GM18502 (cell line): Measurements from ENCODE around the gene RPL32.
A peak's percentile ranks its signal among the peaks of the same experiment; 100 is the strongest.

Experiments
- ATAC-seq: cut with Tn5 transposase; IDR thresholded peaks from one replicate; pipeline ENCODE4 v1.9.1; 2021; ENCODE audit warnings: mild to moderate bottlenecking; ENCODE audit not compliant: unreplicated experiment, poor library complexity

The RPL32 gene

DNA sequence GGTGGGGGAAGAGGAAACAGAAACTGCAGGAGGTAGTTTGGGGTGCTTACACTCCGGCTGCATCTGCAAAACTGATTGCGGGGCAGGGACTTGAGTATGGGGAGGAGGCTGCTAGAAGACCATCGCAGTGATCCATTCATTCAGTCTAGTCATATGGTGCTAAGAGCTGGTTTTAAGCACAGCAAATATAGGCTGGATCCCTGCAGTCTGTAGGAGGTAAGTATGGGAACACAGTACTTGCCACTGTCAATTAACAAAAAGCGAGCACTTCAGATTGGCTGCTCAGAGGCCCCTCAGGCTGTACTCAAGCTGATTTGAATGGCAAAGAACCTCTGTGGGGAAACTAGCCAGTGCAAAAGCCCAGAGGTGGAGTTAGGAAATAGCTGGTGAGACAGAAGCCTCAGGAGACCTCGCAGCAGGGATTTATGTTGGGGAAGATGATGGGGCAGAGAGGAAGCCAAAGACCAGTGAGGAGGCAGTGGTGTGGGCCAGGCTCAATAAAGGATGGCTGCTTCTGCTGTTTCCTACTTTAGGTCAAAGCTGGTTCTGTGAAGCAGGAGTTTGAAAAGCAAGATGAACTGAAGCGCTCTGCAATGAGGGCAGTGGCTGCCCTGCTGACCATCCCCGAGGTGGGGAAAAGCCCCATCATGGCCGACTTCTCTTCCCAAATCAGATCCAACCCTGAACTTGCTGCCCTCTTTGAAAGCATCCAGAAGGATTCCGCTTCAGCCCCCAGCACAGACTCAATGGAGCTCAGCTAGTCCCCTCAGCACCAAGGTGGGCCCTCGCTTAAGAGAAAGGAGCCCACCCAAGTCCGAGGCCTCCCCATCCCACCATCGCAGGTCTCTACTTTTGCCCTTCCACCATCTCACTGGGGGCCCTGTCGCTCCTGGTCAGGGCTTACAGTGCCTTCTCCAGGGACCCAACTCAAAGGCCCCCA is 7.9 kb downstream of the RPL32 start:
- no peak for ATAC-seq

DNA sequence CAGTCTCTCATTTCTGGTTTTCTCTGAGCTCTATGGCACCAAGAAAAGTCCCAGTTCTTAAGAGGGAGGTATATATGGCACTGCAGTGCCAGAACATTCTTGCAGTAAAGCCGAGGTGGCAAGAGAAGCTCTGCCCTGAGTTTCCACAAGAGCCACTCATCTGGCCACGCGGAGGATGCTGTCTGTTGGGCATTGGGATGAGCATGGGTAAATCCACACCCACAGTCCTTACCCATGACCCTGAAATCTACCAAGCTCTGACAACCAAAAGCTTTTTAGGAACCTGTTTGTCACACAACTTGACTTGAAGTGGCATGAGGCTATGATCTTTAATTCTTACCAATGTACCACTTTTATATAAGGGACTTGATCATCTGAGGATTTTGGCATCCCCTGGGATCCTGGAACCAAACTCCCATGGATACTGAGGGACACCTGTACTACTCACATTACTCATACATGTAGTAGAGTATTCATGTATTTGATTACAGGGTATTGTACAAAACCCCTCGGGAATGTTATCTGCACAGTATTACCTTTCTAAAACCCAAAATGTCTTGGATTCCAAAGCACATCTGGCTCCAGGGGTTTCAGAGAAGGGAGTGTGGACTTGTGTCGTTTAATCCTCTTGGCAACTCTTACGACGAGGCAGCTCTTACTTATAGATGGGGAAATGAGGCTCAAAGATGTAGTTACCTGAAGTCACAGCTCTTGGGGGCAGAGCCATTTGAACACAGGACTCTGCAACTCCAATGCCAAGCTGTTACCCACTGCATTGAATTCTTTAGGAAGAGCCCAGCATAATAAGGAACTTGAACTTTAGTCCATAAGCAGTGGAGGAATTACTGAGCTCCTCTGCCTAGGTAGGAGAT is 8.8 kb downstream of the RPL32 start:
- no peak for ATAC-seq

DNA sequence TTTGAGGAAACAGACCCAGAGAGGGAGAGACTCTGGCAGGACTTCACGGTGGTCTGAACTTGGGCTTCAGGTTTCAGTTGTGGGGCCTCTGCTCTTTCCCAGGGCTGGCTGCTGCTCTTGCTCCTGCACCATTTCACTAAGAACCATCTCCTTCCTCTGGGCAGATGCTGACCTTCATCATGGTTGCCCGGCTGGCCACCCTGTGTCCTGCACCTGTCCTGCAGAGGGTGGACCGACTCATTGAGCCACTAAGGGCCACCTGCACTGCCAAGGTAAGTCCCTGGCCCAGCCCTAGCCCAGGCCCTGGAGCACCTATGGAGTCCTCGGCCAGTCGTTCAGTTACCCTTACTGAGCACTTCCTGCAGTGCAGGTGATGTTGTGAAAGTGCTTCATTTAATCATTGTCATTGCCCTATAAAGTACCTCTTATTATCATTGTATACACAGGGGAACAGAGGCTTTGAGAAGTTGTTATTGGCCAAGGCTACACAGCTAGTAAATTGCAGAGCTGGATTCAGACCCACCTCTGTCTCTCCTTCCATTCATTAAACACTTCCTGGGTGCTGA is 10.0 kb downstream of the RPL32 start:
- no peak for ATAC-seq

DNA sequence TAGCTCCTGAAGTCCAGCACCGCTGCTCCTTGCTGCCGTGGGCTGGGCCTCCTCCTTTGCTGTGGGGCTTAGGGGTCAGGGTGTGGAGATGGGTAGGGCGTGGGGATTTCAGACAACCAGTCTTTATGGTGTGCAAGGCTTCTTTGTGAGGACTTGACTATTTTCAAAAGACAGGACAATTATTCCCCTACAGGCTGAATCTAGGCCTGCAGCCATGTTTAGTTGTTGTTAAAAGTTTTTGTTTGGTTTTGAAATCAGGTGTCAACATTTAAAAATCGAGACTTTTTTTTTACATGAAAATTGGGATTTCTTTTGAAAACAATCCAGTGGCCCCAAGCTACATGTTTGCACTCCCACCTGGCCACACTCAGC is 10.6 kb downstream of the RPL32 start:
- no peak for ATAC-seq

DNA sequence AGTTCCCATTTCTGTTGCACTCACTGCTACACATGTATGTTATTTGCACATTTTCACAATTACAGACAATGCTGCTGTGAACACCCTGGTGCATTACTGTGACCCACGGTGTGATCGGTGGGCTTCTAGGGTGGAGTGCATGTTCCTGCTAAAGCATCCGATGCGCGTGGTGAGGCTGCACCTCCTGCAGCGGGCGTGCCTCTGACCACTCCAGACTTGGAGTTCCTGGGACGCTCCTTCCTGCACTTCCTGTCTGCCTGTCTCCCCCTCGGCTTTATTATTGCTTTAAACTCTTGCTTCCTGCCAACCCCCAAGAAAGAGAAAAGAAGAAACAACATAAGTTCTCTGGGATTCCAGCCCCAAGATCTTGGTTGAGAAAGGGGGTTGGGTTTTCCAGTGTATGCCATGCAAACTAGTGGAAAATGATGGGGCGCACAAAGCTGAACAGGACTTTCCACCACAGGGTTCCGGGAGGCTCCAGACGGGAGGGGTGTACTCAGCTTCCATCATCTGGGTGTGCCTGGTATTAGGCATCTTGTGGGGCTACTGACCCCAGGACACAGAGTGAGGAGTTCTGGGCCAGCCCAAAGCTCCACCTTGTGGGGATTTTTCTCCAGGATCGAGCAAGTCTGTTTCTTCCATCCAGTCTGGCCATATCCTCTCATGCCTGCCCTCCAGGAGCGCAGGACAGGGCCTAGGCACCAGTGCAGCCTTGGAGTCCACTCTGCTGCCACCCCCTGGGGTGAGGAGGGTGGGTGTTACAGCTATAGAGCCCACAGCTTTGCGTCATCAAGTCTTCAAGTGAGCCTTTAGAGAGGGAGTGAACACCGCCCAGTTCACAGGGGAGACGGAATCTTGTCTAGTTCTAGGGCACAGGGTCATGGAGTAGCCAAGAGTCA is 11.2 kb downstream of the RPL32 start:
- no peak for ATAC-seq

DNA sequence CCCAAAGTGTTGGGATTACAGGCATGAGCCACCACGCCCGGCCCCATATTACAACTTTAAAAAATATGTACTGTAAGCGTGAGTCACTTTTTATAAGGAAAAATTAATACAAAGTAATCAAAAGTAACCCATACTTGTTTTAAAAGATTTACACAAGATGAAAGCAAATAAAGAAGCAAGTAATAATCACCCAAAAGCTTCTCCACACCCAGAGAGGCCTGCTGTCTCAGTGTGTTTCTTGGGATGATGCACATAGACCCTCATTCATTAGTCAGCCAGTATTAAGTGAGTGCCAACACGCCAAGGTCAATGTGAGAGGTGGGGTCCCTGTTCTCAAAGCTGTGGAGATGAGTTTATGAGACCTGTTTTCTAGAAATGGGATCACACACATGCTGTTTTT is 12.0 kb downstream of the RPL32 start:
- ATAC-seq = no peak

DNA sequence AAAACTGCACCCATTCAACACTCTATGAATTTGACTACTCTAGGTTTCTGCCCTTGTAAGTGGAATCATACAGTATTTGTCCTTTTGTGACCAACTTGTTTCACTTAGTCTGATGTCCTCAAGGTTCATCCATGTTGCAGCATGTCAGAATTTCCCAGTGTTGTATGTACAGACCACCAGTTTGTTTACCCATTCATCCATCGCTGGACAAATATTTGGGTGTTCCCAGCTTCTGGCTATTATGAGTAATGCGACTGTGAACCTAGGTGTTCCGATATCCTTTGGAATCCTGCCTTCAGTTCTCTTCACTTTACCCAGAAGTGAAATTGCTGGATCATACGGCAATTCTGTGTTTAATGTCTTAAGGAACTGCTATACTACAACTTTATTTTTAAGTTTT is 12.6 kb downstream of the RPL32 start:
- no peak for ATAC-seq

DNA sequence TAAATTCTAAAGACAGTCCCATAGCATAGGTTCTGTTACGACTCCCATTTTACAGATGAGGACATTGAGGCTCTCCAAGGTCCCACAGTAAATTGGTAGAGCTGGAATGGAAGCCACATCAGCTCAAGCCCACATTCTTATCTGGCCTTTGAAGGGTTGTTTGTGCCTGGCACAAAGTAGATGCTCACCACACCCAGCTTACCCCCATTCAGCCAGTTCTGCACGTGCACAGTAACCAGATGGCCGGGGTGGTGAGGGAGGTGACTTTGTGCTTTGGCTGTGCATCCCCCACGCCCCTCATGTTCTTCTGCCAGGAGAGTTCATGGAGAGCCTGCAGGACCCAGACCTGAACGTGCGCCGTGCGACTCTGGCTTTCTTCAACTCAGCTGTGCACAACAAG is 16.2 kb downstream of the RPL32 start:
- ATAC-seq = no peak

DNA sequence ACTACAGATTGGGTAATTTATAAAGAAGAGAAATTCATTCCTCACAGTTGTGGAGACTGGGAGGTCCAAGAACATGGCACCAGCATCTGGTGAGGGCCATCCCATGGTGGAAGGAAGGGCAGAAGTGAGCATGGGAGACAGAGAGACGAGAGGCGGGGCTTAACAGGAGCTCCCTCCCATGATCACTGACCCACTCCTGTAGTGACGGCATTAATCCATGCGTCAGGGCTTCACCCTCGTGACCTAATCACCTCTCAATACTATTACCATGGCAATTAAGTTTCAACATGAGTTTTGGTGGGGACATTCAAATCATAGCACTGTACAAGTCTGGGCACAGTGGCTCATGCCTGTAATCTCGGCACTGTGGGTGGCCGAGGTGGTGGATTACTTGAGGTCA is 17.1 kb downstream of the RPL32 start:
- no peak for ATAC-seq

DNA sequence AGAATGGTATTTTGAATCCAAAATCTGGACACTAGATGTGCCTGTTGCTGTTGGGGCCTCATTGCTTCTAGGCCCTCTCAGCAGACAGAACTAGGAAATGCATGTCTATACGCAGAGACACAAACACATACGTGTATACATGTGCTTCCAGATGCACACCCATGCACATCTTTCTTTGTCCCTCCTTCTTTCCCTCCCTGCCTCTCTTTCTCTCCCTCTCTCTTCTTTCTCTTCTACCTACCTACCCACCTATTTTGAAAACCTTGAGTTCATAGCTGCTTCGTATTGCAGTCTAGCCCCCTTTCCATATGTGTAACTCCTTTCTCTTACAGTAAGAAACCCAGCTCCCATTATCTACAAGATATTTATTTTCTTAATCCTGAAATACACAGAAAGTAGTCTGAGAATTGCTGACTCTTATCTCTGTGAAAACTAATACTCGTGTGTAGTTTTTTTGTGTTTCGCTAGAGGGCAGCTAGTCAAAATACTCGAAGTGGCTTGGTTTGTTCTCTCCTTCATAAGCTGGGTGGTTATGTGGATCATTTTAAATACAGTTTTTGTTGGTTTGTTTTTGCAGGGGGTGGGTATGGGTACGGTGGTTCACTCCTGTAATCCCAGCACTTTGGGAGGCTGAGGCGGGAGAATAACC is 18.5 kb downstream of the RPL32 start:
- ATAC-seq = no peak

DNA sequence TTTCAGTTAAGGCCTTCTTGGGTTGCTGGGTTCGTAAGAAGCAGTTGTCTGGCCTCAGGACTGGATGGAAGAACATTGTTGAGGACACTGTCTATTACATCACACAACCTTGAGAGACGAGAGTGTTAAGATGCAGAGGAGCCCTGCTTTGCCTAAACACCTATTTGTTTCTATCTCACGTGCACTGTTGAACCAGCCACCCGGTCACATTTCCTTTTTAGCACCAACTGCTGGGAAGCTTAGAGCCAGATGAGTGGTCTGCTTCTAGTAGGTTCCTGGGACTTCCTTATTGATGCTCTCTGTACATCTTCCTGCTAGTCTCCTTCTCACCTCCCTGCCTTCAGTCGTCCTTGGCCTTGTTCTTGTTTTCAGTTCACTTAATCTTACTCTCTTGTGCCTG is 22.6 kb downstream of the RPL32 start:
- ATAC-seq = peak; percentile 61

DNA sequence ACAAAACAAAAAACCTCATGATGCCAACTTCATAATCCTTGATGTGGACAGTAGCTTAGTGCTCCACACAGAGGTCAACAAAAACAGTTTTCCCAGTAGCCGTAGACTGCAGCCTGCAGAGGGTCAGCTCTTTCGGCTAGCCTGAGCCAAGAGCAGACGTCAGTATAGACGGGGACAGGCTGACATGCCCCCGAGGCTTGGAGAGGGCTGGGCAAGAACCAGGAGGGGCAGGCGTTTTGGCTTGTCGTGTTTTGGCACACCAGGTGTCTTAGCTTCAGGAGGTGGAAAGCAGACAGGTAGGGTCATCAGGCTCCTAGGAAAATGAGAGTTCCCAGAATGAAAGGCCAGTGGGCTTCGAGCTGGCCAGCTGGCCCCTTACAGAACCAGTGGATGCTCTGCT is 23.1 kb downstream of the RPL32 start:
- no peak for ATAC-seq

DNA sequence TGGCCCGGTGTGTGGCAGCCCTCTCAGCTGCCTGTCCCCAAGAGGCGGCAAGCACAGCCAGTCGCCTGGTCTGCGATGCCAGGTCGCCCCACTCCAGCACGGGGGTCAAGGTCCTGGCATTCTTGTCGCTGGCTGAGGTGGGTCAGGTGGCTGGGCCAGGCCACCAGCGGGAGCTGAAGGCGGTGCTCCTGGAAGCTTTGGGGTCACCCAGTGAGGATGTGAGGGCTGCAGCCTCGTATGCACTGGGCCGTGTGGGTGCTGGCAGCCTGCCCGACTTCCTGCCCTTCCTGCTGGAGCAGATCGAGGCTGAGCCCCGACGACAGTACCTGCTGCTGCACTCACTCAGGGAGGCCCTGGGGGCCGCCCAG is 24.0 kb downstream of the RPL32 start:
- ATAC-seq = no peak

DNA sequence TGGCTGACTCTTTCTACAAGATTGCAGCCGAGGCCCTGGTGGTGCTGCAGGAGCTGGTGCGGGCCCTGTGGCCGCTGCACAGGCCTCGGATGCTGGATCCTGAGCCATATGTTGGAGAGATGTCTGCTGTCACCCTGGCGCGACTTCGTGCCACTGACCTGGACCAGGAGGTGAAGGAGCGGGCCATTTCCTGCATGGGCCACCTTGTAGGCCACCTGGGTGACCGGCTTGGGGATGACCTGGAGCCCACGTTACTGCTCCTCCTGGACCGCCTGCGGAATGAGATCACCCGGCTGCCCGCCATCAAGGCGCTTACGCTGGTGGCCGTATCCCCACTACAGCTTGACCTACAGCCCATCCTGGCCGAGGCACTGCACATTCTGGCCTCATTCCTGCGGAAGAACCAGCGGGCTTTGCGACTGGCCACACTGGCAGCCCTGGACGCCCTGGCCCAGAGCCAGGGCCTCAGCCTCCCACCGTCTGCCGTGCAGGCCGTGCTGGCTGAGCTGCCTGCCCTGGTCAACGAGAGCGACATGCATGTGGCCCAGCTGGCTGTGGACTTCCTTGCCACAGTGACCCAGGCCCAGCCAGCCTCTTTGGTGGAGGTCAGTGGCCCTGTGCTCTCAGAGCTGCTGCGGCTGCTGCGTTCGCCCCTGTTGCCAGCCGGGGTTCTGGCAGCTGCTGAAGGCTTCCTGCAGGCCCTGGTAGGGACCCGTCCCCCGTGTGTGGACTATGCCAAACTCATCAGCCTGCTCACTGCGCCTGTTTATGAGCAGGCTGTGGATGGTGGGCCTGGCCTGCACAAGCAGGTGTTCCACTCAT is 24.6 kb downstream of the RPL32 start:
- no peak for ATAC-seq

DNA sequence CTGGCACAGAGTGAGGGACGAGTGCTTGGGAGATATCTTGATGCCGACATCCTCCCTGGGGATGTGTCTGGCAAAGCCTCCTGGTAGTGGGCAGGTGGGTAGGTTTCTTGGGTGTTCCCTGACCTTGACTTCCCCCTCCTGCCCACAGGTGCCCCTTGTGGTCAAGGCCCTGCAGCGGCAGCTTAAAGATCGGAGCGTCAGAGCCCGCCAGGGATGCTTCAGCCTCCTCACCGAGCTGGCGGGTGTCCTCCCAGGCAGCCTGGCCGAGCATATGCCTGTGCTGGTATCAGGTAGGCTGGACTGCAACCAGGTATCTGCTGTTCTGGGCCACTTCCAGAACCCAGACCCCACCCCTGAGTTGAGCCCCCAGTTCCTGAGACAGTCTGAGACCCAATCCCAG is 25.6 kb downstream of the RPL32 start:
- no peak for ATAC-seq

DNA sequence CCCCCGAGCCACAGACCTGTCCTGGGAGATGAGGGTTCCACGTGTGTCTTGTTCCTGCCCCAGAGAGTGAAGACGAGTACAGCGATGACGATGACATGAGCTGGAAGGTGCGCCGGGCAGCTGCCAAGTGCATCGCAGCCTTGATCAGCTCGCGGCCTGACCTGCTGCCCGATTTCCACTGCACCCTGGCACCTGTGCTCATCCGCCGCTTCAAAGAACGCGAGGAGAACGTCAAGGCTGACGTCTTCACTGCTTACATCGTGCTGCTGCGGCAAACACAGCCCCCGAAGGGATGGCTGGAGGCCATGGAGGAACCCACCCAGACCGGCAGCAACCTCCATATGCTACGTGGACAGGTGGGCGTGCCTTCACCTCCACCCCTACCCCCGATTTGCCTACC is 26.3 kb downstream of the RPL32 start:
- no peak for ATAC-seq

DNA sequence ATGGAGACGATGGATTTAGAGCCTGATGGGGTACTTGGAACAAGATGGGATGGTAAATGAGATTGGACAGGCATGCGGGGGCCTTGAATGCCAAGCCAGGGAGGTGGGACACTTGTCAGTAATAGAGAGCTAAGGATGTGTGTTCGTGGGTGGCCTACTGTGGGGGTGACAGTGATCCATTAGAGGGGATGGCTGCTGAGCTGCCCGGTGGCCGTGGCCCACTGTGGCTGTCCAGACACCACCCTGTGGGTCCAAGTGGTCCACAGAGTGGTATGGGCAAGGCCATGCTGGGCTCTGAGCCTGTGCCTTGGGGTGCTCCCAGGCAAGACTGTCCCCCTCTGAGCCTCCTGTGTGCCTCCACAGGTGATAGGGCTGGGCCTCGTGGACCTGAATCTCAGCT is 27.4 kb downstream of the RPL32 start:
- ATAC-seq = no peak

DNA sequence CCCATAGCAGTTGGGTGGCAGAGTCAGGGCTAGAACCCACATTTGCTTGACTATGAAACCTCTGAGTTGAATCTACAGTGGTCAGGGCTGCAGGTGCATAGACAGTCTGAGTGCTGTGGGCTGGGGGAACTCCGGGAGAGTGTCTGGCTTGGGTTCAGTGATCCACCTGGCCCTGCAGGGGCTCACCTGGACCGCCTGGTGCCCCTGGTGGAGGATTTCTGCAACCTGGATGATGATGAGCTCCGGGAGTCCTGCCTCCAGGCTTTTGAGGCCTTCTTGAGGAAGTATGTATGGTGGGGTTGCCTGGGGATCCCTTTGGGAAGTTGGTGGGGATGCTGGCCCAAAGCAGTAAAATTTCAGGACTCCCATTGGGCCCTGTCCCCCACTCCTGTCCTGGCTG is 28.6 kb downstream of the RPL32 start:
- ATAC-seq = no peak

DNA sequence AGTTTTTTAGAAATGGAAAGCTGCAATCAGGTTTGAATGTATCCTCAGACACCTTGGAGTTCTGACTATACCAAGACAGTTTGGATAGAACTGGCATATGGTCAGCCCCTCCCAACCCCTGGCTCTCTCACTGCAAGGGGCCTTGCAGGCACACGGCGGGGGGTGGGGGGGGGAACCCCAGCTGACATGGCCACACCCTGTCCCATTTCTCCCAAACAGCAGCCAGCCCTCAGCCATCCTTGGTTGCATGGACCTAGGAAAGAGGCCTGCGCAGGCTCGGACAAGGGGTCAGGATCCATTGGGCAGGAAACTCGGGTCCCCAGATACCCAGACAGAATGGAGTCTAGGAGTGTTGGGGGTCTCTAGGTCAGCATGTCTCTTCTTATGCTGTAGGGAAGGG is 30.4 kb downstream of the RPL32 start:
- ATAC-seq = no peak
